Measurements from ENCODE around the gene SMCP.

SMCP gene

GRCh38 chr1:152886758-152887409 is 8.8 kb downstream of the SMCP start:
- DNase-seq (ENCODE audit: low read depth in 2 of 2): no peak

DNA sequence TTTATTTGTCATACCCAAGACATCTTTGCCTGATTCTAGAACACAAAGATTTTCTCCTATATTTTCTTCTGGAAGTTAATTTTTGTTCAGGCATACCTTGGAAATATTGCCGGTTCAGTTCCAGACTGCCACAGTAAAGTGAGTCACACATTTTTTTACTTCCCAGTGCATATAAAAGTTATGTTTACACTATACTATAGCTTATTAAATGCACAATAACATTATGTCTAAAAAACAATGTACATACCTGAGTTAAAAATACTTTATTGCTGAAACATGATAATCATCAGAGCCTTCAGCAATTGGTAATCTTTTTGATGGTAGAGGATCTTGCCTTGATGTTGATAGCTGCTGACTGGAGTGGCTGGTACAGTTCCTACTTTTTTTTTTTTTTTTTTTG is 10.0 kb downstream of the SMCP start:
- no peak for DNase-seq (ENCODE audit: low read depth in 2 of 2)

GRCh38 chr1:152899027-152899426 is 20.9 kb downstream of the SMCP start:
- DNase-seq (ENCODE audit: low read depth in 2 of 2): no peak

- DNase-seq (ENCODE audit: low read depth in 2 of 2): no peak
Measured at GRCh38 chr1:152899883-152900282, 21.8 kb downstream of the SMCP start.

GRCh38 chr1:152901631-152902030 is 23.5 kb downstream of the SMCP start:
- no peak for DNase-seq (ENCODE audit: low read depth in 2 of 2)

- DNase-seq (ENCODE audit: low read depth in 2 of 2): no peak
Measured at GRCh38 chr1:152902636-152903035, 24.5 kb downstream of the SMCP start.

DNA sequence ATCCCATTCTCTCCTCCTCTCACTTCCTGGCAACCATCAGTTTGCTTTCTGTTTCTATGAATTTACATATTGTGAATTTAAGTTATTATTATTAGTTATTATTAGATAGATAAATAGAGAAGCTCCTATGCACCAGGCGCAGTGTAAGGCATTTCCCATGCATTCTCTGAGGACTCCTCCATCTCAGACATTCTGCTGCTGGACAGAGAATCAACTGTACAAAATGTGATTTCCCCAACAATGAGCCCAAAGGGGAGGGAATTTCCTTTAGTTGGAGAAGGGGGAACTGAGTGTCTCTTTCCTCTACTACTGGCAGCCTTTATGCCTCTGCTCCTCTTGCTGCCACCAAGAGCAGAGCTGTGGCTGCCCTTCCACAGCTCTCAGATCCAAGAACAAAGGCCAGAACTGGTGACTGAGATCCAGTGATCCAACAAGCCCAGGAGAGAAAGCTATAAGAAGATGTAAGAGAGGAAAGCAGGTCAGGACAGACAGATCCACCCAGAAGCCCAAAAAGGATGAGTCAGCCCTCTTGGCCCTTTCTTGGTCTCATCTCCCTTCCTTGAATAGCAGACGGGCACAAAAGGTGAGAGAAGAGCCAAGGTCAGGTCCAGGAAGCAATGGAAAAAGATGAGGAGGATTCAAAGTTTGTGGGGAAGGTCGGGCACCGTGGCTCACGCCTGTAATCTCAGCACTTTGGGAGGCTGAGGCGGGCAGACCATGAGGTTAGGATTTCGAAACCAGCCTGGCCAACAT is 26.7 kb downstream of the SMCP start:
- no peak for DNase-seq (ENCODE audit: low read depth in 2 of 2)

- DNase-seq (ENCODE audit: low read depth in 2 of 2): no peak
Measured at GRCh38 chr1:152906023-152906565, 28.0 kb downstream of the SMCP start.

GRCh38 chr1:152907686-152908601 is 29.8 kb downstream of the SMCP start, which contains the start of gene IVL:
Gene IVL (plus strand): TSS chr1:152908546. CDS start chr1:152909798, 1,252 bp downstream.
- DNase-seq (ENCODE audit: low read depth in 2 of 2): no peak

DNA sequence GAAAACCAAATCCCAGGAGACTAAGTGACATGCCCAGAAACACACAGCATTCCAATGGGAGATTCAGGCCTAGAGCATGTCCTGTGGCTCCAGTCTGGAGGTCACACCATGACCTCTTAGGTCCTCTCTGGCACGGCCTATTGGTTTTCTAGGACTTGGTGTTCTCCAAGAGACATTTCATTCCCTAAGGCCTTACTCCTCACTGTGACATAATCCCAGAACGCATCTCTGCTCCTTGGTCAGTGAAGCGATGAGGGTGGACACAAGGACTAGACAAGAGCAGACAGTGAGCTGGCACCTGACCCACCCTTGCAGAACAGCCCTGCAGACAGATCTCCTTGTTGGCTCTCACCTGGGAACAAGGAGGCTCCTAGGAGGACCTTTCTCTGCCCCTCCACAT is 31.1 kb downstream of the SMCP start:
- DNase-seq (ENCODE audit: low read depth in 2 of 2): no peak

DNA sequence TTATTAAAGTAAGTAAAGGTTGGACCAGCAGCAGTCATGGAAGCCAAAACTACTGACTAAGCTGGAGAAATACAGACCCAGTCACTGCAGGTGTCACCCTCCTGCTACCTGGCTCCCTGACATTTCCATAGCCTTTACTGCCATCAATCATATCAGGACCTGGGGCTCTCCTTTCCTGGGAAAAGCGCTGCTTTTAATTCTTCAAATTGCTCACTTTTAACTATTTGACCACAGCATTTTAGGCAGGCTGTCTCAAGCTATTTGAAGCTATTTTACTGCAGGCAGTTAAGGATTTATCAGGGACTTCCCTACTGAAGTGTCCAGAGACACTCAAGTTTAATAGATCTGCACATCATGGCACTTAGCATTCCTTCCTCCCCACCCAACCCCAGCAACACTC is 34.3 kb downstream of the SMCP start:
- DNase-seq (ENCODE audit: low read depth in 2 of 2): no peak

- no peak for DNase-seq (ENCODE audit: low read depth in 2 of 2)
Measured at GRCh38 chr1:152912900-152913299, 34.8 kb downstream of the SMCP start.

DNA sequence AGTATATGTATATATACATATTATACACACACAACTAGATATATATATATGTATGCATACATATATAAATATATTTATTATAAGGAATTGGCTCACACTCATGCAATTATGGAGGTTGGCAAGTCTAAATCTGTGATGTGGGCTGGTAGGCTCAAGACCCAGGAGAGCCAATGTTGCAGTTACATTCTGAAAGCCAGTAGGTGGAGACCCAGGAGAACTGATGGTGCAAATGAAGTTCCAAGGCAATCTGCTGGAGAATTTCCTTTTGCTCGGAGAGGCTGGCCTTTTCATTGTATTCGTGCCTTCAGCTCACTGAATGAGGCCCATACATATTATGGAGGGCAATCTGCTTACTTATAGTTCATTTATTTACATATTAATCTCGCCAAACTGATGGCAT is 39.7 kb downstream of the SMCP start:
- no peak for DNase-seq (ENCODE audit: low read depth in 2 of 2)

- DNase-seq (ENCODE audit: low read depth in 2 of 2): no peak
Measured at GRCh38 chr1:152919071-152919470, 40.9 kb downstream of the SMCP start.

DNA sequence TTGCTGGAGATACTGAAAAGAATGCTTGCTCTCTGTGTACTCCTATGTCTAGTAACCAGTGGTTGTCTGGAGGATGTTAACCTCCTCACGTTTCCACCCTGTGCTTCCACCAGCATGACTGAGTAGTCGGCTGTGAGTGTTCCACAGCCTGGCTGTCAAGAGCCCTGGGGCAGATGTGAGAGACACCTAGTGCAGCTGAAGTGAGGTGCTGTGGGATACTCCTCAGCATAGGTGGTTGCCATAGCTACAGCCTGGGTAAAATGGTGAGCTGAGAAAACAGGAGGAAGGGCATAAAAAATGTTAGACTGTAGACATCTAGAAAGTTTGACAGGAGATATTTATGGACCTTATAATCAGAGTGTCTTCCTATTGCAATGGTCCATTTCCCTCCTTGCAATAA is 46.1 kb downstream of the SMCP start:
- DNase-seq (ENCODE audit: low read depth in 2 of 2): no peak

GRCh38 chr1:152926091-152926490 is 48.0 kb downstream of the SMCP start:
- DNase-seq (ENCODE audit: low read depth in 2 of 2): no peak

GRCh38 chr1:152928671-152929070 is 50.5 kb downstream of the SMCP start:
- DNase-seq (ENCODE audit: low read depth in 2 of 2): no peak

DNA sequence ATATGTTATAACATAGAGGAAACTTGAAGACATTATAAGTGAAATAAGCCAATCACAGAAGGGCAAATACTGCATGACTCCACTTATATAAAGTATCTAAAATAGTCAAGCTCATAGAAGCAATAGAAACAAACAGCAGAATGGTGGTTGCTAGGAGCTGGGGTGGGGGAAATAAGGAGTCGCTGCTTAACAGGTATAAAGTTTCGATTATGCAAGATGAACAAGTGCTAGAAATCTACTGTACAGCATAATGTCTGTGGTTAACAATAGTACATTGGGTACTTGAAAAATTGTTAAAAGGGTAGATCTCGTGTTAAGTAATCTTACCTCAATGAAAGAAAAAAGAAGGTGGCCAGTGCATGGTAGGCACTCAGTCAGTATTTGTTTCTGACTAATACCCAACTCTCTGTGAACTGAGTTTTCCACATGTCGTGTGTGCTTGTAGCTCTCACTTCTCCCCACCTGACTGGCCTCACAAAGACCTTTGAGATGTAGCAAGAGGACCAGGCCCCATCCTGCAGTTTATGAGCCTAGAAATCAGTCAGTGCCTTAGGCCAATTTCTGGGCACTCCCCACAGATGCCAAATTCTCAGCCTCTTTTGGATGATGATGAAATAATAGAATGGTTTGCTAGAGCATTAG is 54.2 kb downstream of the SMCP start:
- DNase-seq (ENCODE audit: low read depth in 2 of 2): no peak

DNA sequence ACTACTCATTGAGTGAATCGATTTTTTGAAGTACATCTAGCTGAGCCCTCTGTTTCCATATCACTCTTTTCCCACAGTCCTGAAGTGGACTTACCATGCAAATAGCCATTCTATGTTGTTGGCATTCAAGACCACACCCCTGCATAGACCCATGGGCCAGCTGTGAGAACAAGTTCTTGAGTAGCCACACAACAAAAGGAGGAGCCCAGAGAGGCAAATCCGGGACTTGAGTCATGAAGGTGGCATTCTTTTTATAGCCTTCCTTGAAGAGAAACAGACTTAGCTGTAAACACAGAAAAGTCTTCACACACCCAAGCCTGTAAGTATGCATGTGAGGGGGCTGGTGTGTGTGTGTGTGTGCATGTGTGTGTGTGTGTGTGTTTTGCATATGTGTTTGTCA is 55.1 kb downstream of the SMCP start:
- DNase-seq (ENCODE audit: low read depth in 2 of 2): no peak
